ENCODE measurements around the gene SPINDOC.

- TF ChIP-seq CTCF (IDR thresholded peaks at IDR 0.05; ENCODE audit: insufficient read depth, low read depth, low read length) = no peak
- no peak for TF ChIP-seq EZH2 (IDR thresholded peaks at IDR 0.05; ENCODE audit: insufficient read depth, low read length)
Measured at GRCh38 chr11:63858628-63859550, 45.6 kb downstream of the SPINDOC start.
